Daoy (cell line): ENCODE measurements around the gene PPIL6. TPM values are rescaled to one million over a fixed set of nuclear protein-coding genes. Genes with fewer than 3 reads are reported as not detected.

Experiments used
- DNase-seq: peaks from one replicate; pipeline ENCODE4 v3.0.0-alpha.2; 2015; ENCODE audit warnings: low read depth
- total RNA-seq: library from RNA; depleted of rRNA; stranded (reverse); fragments of >200 nt; shearing (Covaris generic); gene quantifications from 2 replicates; pipeline ENCODE4 v1.2.3, GENCODE V29; 2014; rRNA removed

Gene PPIL6
- total RNA-seq, 1 experiment from 2014 or later: 4.5 TPM

GRCh38 chr6:109363753-109364152 is 76.7 kb downstream of the PPIL6 start:
- no peak for DNase-seq

- DNase-seq: no peak
Measured at GRCh38 chr6:109362102-109362884, 78.1 kb downstream of the PPIL6 start.

GRCh38 chr6:109360791-109361190 is 79.6 kb downstream of the PPIL6 start:
- no peak for DNase-seq

GRCh38 chr6:109360281-109360680 is 80.1 kb downstream of the PPIL6 start:
- no peak for DNase-seq

- no peak for DNase-seq
Measured at GRCh38 chr6:109359248-109359647, 81.2 kb downstream of the PPIL6 start.

GRCh38 chr6:109358204-109358603 is 82.2 kb downstream of the PPIL6 start:
- DNase-seq: no peak

- no peak for DNase-seq
Measured at GRCh38 chr6:109356237-109356636, 84.2 kb downstream of the PPIL6 start.

GRCh38 chr6:109351231-109352130 is 88.9 kb downstream of the PPIL6 start:
- DNase-seq: peak; percentile 17

GRCh38 chr6:109349419-109349987 is 90.9 kb downstream of the PPIL6 start:
- peak; percentile 20 for DNase-seq

GRCh38 chr6:109348226-109348625 is 92.2 kb downstream of the PPIL6 start:
- DNase-seq: no peak

GRCh38 chr6:109347779-109348178 is 92.6 kb downstream of the PPIL6 start:
- no peak for DNase-seq

- DNase-seq: no peak
Measured at GRCh38 chr6:109345986-109346385, 94.4 kb downstream of the PPIL6 start.

GRCh38 chr6:109344226-109344625 is 96.2 kb downstream of the PPIL6 start:
- no peak for DNase-seq

GRCh38 chr6:109343518-109343917 is 96.9 kb downstream of the PPIL6 start:
- no peak for DNase-seq

- no peak for DNase-seq
Measured at GRCh38 chr6:109342911-109343310, 97.5 kb downstream of the PPIL6 start.

GRCh38 chr6:109342506-109342905 is 97.9 kb downstream of the PPIL6 start:
- no peak for DNase-seq

GRCh38 chr6:109340811-109341210 is 99.6 kb downstream of the PPIL6 start:
- no peak for DNase-seq

Other genes starting within 250 kb of the PPIL6 start
- gene CD164, start 58.2 kb downstream of the PPIL6 start, total RNA-seq: 163 and 185 TPM in 2 replicates
- 10.1 and 13.5 TPM in 2 replicates for gene SMPD2, start 96 bp upstream of the PPIL6 start, total RNA-seq
- 22.6 and 24.2 TPM in 2 replicates for gene MICAL1, start 15.1 kb upstream of the PPIL6 start, total RNA-seq
- gene ZBTB24, start 42.6 kb upstream of the PPIL6 start, total RNA-seq: 7.1 and 8.9 TPM in 2 replicates